GM21515 (cell line): ENCODE data around the gene TRIM24.
"Not testable (repeated sequence)": the region's sequence is repeated elsewhere in the genome, so short reads cannot be mapped to it uniquely, and the experiment has no call there.

ENCODE experiments used
- ATAC-seq: cut with Tn5 transposase; IDR thresholded peaks from one replicate; pipeline ENCODE4 v1.9.1; 2021; ENCODE audit not compliant: unreplicated experiment

TRIM24 gene

DNA sequence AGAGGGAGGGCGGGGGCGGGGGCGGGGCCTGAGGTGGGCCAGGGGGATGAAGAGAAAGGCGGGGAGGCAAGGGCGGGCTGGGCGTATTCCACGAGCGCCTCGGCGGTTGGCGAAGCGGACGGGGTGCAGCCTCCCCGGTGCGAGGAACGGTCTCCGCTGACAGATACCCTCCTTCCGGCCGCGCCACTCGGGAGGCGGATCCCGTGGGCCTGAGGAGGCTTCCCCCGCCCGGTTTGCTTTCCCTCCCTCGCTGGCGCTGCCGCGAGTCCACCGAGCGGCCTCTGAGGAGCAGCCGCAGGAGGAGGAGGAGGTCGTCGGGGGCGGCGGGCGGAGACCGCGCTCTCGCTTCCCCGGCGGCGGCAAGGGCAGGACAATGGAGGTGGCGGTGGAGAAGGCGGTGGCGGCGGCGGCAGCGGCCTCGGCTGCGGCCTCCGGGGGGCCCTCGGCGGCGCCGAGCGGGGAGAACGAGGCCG is at the start of gene TRIM24:
Gene TRIM24 (plus strand): TSS at position 84 of the 473 bp plus-strand sequence. CDS start 290 bp downstream, at position 374.
- ATAC-seq = peak; percentile 73

DNA sequence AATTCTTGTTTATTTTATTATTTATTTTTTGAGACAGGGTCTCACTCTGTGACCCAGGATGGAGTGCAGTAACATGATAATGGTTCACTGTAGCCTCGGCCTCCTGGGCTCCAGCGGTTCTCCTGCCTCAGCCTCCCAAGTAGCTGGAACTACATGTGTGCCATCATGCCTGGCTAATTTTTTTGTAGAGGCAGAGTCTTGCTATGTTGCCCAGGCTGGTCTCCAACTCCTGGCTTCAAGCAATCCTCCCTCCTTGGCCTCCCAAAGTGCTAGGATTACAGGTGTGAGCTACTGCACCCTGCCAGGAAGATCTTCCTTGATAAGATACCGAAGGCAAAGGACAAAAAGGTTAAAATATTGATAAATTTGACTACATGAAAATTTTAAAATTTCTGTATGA is 48.0 kb upstream of the TRIM24 start:
- not testable (repeated sequence) for ATAC-seq

DNA sequence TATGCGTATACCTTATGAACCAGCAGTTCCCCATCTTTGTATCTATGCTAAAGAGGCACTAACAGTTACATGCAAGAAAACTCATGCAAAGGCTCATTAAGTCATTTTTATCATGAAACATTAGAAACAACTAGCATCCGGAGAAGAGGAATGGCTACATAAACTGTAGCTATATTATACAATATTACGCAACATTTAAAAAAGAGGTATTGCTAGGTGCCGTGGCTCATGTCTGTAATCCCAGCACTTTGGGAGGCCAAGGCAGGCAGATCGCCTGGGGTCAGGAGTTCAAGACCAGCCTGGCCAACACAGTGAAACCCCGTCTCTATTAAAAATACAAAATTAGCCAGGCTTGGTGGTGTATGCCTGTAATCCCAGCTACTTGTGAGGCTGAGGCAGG is 47.1 kb upstream of the TRIM24 start:
- ATAC-seq = not testable (repeated sequence)

DNA sequence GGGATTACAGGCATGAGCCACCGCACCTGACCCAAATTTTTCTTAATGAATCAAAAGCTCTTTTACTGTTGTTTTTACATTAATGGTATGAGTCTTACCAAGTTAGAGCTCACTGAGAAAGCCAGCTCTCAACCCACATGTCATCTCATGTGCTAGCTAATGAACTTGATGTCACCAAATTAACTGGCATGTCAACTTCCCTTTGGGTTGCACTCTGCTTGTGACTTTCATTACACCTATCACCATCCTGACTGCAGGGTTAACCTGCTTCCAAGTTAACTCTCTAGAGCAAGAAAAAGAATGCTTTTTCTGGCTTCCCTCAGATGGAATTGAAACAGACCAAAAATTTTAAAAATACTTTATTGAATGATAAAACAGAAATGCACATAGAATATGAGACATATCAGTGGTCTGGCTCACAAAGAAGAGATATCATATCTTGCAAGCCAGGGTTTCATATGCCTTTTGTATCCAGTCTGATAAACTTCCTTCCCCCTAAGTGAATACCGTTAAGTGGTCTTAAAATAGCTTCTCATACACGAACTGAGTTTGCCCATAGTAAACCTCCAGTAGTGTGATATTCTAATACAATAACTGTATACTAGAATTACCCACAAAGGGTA is 42.9 kb upstream of the TRIM24 start:
- ATAC-seq = no peak

DNA sequence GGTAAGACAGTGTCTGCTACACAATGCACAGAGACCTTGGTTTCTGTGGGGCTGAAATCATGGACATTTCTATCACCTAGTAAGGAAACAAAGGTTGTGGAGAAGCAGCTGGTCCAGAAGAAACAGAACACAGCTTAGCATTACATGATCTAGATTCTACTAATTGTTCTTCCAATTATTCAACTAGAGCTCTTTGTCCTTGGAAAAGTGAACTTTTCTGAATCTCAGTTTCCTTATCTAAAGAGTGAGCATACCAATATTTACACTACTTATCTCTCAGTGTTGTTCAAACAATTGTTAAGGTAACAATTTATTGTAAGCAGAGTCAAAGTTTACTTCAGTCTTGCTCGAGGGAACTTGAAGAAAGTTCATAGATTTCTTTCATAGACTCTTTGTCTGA is 42.3 kb upstream of the TRIM24 start:
- ATAC-seq = no peak

DNA sequence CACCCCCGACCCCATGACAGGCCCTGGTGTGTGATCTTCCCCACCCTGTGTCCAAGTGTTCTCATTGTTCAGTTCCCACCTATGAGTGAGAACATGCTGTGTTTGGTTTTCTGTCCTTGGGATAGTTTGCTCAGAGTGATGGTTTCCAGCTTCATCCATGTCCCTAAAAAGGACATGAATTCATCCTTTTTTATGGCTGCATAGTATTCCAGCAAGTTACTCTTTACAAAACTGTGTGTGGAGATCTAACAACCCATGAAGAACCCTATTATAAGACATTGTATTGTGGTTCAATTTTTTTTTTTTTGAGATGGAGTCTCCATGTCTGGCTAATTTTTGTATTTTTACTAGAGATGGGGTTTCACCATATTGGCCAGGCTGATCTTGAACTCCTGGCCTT is 41.7 kb upstream of the TRIM24 start:
- ATAC-seq = not testable (repeated sequence)

DNA sequence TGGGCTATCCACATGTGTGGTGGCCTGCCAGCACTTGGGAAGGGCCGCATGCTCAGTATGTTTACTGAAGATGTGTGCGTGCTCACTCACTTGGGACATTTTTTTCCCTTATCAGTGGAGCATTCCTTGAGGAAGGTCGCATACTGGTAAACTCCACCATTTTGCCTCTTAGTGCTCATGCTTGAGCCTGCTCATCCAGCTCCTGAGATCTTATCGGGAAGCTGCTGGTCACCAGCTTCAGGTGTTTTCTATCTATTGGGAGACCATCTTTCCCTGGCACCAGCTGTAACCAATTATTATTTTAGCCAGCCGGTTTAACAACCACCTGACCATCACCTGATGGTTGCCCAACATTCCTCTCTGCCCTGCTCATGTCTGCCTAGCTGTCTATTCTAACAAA is 35.0 kb upstream of the TRIM24 start:
- no peak for ATAC-seq

DNA sequence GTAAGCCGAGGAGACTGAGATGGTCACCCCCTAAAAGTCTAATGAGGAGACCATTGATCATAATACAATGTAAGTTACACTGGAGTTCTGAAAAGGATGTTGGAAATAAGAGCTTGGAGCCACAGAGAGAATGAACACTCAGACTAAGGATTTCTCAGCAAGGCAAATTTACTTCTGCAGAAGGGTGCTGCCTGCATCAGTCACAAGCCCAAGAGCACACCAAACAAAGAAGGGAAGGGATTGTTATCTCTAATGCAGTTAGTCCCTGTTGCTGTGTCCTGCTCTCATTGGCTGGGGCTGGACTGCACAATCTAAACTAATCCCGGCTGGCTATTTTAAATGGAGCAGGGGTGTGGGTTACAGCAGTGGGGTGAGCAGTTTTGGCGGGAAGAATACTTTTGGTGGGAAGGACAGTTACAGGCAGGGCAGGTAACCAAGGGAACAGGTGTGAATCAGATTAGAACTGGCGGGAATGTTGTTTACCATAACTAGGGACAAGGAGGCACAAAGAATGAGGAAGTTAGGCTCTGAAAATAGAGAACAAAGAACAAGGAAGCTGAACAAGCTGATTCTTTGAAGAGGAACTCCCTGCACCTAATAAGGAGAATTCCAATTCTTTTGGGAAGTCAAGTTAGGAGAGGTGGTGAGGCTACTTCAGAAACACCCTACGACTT is 30.3 kb upstream of the TRIM24 start:
- ATAC-seq = no peak

DNA sequence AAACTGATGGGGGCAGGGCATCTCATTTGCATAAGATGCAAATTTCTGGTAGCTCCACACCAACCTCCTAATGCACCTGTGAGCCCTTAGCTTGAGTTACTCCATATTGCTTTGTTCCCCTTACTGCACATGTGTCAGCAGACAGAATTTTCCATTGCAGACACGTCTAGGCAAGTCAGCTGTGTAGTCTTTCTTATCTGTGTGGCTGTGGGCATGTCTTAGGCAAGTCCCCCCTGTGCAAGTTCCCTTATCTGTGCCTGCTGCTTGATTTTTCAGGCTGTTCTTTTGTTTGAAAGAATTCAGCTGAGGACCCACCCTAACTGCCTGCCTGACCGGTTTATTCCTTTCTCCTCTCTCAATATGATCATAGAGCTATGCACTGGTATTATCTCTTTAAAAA is 28.5 kb upstream of the TRIM24 start:
- ATAC-seq = no peak

DNA sequence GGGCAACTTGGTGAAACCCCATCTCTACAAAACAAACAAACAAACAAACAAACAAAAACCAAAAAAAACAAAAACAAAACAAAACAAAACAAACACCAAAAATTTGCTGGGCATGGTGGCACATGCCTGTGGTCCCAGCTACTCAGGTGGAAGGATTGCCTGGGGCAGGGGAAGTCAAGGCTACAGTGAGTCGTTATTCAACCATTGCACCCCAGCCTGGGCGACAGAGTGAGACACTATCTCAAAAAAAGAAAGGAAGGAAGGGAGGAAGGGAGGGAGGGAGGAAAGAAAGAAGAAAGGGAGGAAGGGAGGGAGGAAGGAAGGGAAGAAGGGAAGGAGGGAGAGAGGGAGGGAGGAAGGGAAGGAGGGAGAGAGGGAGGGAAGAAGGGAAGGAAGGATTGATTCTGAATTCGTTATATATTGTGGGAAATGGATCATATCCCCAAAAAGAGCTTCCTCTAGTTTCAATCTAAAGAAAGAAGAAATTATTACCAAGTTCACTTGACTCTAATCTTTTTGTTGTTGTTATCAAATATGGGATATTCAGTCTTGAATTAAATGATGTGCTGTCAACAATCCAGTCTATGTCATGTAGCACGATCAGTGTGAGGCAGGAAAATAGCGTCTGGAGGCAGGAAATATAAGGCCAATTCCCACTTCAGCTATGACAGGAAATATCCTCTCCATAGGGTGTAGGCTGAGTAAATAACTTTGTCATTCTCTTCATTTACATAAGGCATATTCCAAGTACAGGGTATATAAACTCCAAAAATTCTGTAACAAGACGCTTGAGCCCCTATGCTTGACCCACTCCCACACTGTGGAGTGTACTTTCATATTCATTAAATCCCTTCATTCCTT is 26.2 kb upstream of the TRIM24 start:
- ATAC-seq = no peak

DNA sequence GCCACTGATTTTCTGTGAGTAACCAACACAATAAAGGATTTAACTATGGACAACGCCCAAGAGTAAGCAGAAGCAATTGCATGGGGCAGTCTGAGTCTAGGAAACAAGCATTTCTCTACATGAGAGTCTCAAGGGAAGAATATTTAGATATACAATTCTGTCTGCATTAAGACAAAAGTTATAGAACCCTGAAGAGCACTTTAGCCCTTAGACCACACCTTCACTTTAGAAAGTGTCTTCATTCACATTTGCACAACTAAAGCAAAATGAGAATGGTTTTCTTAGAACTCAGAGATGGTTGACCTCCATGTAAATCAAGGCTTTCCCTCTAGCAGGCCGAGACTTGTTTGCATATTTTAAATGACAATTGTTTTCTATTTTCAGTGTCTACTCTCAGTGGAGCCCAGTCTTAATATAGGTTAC is 25.5 kb upstream of the TRIM24 start:
- no peak for ATAC-seq

DNA sequence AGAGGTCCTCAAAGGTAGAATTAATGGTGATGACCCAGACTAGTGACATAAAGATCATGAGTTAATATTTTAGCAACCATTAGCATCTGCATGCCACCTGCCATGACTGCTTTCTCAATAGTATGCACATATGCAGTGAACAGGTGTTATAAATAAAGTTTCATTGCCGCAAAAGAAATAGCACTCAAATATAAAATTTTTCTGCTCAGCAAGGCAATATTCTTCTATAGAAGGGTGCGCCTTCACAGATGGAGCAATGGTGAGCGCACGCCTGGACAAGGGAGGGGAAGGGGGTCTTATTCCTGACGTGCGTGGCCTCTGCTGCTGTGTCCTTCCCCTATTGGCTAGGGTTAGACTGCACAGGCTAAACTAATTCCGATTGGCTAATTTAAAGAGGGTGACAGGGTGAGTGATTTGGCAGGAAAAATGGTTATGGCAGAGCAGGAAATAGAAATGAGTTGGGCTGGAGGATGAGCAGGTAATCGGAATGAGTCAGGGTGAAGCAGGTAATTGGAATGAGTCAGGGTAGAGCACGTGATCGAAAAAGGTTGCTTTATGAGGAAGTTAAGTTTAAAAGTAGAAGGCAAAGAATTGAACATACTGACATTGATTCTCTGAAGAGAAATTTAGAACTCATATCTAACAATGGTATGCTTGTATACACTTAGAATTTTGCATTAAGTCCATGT is 24.7 kb upstream of the TRIM24 start:
- no peak for ATAC-seq

DNA sequence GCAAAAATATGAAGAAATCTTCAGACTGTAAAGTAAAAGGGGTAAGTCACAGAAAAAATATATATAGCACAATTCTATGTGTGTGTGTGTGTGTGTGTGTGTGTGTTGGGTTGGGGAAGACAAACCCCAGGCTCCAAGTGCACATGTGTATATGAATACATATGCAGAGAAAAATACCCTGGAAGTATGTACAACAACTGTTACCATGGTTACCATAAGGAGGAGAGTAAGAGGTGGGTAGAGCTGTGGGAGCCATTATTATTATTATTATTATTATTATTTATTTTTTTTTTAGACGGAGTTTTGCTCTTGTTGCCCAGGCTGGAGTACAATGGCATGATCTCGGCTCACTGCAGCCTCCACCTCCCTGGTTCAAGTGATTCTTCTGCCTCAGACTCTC is 23.7 kb upstream of the TRIM24 start:
- no peak for ATAC-seq

DNA sequence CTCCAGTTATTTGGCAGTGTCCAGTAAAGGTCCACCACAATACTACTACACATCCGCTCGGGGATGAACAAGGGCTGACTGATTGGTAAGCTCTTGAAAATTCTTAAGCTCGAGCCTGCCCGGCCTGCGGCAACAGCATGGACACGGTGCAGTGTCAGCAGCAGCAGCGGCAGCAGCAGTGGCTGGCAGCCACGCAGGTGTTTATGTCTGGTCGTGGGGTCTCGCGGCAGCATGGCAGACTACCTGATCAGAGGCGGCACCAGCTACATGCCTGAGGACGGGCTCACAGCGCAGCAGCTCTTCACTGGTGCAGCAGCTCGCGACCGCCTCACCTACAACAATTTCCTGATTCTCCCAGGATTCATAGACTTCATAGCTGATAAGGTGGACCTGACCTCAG is 19.6 kb upstream of the TRIM24 start:
- no peak for ATAC-seq

DNA sequence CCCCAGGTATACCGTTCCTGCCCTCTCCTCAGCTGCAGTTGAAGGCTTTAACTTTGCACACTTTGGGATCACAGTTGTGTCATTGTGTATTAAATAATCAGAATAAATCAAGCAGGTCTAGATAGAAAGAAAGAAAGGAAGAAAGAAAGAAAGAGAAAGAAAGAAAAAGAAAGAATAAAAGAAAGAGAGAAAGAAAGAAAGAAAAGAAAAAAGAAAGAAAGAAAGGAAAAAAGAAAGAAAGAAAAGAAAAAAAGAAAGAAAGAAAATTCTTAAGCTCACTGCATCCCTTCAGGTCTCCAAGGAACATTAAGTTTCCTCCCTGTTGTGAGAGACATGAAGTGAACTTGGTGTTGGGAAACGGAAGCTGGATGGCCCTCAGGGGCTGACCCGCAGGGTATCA is 17.2 kb upstream of the TRIM24 start:
- ATAC-seq = no peak

DNA sequence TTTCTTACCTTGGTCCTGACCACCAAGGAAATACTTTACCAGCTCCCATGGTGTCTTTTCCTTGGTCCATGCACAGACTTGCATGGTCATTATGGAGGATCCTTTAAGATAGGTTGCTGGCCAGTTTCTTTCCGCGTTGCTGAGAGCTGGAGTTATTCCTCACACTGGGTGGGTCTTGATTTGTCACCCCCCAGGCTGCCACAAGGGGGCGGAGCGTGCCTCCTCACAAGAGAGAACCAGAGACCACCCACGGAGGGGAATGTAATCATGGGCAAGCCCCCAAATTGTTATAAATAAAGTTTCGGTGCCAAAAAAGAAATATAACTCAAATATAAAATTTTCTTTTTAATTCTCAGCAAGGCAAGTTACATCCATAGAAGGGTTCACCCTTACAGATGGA is 10.5 kb upstream of the TRIM24 start:
- ATAC-seq = no peak

DNA sequence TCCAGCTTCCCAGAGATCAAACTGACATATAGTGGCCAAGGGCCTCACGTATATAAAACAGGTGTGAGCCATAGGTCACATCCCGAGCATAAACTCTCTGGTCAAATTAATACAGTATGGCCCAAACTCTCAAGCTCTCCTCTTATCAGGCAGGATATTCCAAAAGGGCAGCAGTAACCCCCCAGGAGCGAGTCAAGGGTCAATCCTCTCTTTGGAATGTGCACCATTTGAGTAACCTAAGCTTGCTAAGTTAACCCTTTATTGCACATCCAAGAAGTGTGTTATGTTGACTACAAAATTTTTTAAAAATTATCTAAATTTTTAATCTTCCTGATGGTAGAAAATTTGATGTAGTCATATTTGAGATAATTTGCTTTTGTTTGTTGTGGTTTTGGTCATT is 4.5 kb upstream of the TRIM24 start:
- no peak for ATAC-seq

DNA sequence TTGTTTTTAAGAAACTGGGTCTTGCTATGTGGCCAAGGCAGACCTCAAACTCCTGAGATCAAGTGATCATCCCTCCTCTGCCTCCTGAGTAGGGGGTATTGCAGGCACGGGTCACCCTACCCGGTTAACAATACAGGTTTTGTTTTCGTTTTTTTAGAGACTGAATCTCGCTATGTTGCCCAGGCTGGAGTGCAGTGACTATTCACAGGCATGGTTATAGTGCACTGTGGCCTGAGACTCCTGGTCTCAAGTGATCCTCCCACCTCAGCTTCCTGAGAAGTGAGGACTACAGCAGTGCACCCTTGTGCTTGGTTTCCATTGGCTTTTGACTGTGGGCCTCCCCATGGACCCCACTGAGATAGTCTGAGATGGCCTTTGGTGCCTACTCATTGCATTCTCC is 3.8 kb upstream of the TRIM24 start:
- ATAC-seq = no peak

DNA sequence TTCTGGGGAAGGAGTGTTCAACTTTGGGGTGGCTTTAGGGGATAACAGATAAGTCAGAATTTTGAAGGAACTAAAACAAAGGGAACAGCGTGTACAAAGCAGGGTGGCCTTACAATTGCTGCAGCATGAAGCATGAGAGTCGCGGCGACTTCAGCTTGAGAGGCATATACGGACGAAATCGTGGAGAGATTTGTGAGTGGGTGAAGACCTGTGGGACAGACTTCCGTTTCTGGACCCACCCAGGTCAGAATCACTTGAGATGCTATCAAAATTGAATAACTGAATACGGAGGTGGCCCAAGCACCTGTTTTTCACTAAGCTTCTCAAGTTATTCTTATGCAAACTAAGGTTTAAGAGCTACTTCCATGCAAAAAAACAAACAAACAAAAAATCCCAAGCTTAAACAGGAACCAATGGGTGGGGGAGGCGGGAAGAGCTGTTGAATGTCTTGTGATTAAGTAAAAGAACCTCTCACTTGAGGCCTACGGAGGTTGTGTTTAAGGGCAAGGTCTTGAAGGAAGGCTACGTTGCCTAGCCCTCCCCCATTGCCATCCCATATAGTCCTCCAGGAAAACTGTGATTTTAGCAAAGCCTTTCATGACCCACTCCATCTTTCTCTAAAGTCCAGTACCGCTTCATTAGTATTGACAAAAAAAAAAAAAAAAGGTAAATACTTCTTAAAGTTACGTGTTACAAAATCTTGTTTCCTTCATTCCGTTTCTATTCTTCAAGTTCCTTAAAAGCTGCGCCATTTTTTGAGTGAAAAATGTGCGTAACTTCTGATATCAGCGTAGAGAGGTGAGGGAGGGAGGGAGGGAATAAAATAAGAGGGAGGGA is 1.3 kb upstream of the TRIM24 start:
- ATAC-seq = no peak

DNA sequence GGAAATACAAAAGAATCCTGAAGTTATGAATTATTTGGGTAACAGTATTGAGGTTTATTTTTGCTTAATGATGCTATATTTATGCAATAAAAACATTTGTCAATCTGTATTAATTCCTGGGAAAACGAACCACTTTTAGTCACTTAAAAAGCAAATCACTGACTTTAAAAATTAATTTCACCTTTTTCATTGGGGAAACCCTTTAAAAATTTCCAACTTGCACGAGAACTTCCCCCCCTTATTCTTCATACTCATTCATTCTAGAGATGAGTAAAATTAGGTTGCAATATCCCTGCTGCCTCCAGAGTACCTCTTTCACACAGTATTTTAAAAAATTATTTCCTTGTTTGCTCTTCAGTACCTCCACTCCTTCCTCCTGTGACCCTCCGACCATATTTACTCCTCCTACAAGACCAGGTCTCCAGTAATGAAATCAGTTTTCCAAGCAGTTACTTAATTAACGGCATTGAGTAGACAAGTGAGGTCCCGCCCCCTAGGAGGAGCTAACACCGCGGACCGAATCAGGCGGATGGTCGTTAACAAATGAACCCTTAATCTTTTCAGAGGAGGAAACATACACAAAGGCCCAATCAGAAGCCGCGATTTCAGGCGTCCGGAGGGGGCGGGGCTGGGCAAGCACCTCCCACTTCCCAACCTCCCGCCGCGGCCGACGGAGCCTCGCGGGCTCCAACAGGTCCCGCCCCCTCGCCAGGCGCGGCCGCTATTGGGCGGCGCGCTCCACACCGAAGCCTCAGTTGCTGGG is 465 bp upstream of the TRIM24 start:
- ATAC-seq = peak; percentile 80
